ENCODE results near the gene ZDHHC4.

GRCh38 chr7:6618621-6619020 lies 41.4 kb downstream of the ZDHHC4 start:
- TF ChIP-seq CTCF (conservative IDR thresholded peaks at IDR 0.05; ENCODE audit: low read depth, low read length) (no peak), EZH2 (IDR thresholded peaks at IDR 0.05; ENCODE audit: low read length, unreplicated experiment) (no peak)
